ENCODE results near the gene C12orf60.
A peak's percentile ranks its signal among the peaks of the same experiment; 100 is the strongest.

Gene C12orf60

DNA sequence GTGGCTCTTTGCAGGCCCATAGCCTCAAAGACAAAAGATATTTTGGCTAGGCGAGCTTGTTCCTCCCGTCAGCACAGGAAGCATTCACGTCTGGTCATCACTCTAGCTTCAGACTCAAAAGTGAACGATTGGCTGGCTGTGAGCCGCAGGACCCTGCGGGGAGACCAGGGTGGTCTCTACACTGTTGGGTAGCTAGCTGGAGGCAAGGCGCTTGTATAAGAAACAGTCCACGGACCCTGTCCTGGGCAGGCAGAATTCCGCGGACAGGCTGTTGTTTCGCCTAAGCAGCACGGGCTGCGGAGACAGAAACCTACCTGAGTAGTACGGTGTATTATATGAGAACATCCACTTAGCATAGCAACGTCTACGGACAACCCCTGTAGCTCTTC lies 29.8 kb upstream of the C12orf60 start:
- peak overlapping the region; percentile 73 for H3K4me3 ChIP-seq (replicated peaks; ENCODE audit: low read depth, low read length)
- DNase-seq (ENCODE audit: extremely low read depth, low read depth) = no peak
- TF ChIP-seq, protein P1, sequence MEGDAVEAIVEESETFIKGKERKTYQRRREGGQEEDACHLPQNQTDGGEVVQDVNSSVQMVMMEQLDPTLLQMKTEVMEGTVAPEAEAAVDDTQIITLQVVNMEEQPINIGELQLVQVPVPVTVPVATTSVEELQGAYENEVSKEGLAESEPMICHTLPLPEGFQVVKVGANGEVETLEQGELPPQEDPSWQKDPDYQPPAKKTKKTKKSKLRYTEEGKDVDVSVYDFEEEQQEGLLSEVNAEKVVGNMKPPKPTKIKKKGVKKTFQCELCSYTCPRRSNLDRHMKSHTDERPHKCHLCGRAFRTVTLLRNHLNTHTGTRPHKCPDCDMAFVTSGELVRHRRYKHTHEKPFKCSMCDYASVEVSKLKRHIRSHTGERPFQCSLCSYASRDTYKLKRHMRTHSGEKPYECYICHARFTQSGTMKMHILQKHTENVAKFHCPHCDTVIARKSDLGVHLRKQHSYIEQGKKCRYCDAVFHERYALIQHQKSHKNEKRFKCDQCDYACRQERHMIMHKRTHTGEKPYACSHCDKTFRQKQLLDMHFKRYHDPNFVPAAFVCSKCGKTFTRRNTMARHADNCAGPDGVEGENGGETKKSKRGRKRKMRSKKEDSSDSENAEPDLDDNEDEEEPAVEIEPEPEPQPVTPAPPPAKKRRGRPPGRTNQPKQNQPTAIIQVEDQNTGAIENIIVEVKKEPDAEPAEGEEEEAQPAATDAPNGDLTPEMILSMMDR (IDR thresholded peaks at IDR 0.05; ENCODE audit: low read depth, low read length, missing control alignments) = no peak

DNA sequence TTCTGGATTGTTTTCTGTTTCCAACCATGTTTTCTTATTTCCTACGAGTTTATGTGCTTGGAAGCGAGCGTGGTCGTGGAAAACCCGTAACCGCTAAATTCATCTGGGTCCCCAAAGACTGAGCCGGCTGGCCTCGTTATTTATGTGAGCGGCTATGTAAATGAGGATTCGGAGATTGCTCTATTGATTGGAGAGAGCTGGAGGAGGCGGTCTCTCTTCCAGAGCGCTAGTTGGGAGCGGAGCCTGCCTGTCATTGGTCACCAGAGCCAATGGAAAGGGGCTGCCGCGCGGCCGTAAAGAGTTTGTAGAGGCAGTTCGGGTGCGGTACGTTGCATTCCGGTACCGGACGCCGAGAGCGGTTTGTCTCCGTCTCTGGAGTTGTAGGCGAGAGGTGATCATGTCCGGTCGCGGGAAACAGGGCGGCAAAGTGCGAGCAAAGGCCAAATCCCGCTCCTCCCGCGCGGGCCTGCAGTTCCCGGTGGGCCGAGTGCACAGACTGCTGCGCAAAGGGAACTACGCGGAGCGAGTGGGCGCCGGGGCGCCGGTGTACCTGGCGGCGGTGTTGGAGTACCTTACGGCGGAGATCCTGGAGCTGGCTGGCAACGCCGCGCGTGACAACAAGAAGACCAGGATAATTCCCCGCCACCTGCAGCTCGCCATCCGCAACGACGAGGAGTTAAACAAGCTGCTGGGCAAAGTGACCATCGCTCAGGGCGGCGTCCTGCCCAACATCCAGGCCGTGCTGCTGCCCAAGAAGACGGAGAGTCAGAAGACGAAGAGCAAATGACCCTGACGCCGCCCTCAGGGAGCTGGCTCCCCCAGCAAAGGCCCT lies 29.2 kb upstream of the C12orf60 start:
- DNase-seq (ENCODE audit: extremely low read depth, low read depth) = peak; percentile 86
- TF ChIP-seq, protein P1 (IDR thresholded peaks at IDR 0.05; ENCODE audit: low read depth, low read length, missing control alignments) = no peak
- H3K4me3 ChIP-seq (replicated peaks; ENCODE audit: low read depth, low read length) = peak overlapping the region; percentile 73

DNA sequence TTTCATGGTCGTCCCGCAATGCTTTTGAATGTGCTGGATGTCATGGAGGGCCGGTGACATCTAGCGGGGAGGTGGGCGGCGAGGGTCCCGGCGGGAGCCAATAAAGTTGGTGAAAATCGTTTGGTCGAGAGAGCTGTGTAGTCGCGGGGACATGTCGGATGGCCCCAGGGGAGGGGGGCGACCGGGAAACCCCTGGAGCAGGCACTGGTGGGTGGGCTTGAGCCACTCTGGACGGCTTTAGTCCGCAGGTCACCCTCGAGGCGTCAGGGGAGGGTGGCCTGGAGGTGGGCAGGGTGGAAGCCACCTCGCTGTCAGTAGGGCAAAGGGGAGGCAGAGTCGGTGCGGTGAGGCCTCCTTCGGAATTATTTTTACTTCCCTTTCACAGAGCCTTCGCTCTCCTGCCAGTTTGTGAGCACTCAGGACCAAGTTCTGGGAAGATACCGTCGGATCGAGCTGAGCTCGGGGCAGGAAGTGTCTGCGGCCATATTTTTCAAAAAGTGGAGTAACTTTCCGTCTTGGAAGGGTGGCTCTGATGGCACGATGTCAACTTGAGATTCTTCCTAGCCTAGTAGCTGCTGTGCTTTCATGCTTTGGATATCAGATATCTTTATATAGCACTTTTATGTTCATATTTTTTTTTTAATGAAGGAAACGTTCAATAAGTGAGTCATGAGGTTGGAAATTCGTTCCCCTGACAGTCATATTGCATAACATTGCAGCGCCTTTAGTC lies 28.4 kb upstream of the C12orf60 start:
- DNase-seq (ENCODE audit: extremely low read depth, low read depth) = no peak
- peak overlapping the region; percentile 73 for H3K4me3 ChIP-seq (replicated peaks; ENCODE audit: low read depth, low read length)
- TF ChIP-seq, protein P1 (IDR thresholded peaks at IDR 0.05; ENCODE audit: low read depth, low read length, missing control alignments) = no peak

DNA sequence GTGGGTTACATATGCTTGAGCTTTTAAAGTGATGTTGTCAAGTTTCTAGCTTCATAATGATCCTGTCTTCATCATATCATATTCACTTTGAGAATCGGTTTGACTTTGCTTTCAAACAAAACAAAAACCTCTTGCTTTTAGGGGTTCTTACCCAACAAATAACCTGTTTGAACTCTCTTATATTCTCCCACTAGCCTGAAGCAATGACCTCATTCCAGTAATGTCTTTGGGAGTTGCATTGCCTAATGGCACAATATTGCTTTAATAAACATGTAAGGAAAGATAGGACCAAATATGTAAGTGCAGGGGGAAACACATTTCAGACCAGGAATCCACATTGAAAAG lies 27.9 kb upstream of the C12orf60 start:
- no peak for DNase-seq (ENCODE audit: extremely low read depth, low read depth)
- TF ChIP-seq, protein P1 (IDR thresholded peaks at IDR 0.05; ENCODE audit: low read depth, low read length, missing control alignments) = no peak
- peak overlapping the region; percentile 73 for H3K4me3 ChIP-seq (replicated peaks; ENCODE audit: low read depth, low read length)

DNA sequence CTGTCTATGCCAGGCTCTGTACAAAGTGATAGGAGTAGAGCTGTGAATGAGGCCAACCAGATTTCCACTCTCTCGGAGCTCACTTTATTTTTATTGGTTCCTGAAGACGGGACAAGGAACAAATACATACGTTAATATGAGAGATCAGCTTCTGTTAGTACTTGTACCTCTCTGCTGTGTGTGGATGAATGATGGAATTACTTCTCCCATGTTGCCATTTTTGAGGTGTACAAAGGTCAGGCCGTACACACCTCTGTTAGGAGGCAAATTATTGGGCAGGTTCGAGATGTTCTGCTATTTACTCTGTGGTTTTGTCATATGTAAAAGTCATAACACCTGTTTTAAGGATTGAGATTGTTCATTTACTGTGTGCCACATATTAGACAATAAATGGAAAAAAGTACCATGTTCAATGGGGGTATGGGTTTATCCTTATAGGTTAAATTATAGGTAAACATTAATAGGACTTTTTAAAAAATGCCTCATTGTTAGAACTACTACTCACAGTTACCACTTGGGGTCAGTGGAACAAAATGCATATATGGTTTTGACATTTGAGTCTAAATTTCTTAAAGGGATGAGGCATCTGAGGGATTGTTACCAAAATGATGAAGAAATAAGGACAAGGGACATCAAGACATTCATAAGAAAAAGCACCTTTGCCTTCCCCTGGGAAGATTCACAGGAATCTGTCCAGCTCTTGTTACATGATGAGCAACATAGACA lies 27.1 kb upstream of the C12orf60 start:
- TF ChIP-seq, protein P1 (IDR thresholded peaks at IDR 0.05; ENCODE audit: low read depth, low read length, missing control alignments) = no peak
- DNase-seq (ENCODE audit: extremely low read depth, low read depth) = no peak
- H3K4me3 ChIP-seq (replicated peaks; ENCODE audit: low read depth, low read length) = peak overlapping the region; percentile 73

DNA sequence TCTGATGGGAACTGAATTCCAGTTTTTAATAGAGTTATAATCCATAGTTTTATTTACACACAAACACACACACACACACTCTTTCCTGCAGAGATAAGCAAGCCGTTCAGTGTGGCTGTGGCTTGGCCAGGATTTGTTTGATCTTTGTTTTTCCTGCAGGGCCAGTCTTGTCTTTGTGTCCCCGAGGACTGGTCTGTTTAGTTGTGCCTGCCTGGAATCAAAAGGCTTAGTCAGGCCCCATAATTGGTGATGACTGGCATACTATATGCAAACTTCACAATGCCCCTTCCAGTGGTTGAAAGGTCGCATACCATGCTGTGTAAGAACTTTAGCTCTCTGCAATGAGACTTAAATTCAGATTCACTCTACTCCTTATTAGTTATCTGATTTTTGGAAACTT lies 26.2 kb upstream of the C12orf60 start:
- no peak for DNase-seq (ENCODE audit: extremely low read depth, low read depth)
- H3K4me3 ChIP-seq (replicated peaks; ENCODE audit: low read depth, low read length) = no peak overlapping the region
- TF ChIP-seq, protein P1 (IDR thresholded peaks at IDR 0.05; ENCODE audit: low read depth, low read length, missing control alignments) = no peak
